Esophagus squamous epithelium (tissue), 4 donors: ENCODE measurements around the gene NDUFS1.

Experiments
- POLR2A ChIP-seq, 4 donors: fragments of 450-650 bp; IDR thresholded peaks; one replicate each; pipeline ENCODE4 v1.6.1; 2017; ENCODE audit warnings: antibody characterized with exemption in 4 of 4, mild to moderate bottlenecking in 4 of 4, moderate library complexity in 3 of 4
- TF ChIP-seq, protein P1 (sequence below), 6 experiments: fragments of 450-650 bp in 4 of 6; fragments of 200-600 bp in 2 of 6; sonication (generic) in 2 of 6; IDR thresholded peaks; one replicate each; pipeline ENCODE4 v1.5.1; 2016 to 2019; ENCODE audit warnings: antibody characterized with exemption in 6 of 6, mild to moderate bottlenecking in 4 of 6, moderate library complexity in 4 of 6

DNA sequence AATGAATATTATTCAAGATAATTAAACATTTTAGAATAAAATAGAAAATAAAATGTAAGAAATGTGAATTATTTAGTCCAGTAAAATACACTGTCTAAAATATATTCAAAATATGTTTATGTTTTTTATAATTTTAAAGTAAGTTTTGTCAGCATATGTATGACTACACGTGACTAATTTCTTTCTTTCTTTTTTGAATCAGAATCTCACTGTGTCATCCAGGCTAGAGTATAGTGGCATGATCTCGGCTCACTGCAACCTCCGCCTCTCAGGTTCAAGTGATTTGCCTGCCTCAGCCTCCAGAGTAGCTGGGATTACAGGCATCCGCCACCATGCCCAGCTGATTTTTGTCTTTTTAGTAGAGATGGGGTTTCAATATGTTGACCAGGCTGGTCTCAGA lies 54.2 kb downstream of the NDUFS1 start:
- TF ChIP-seq, protein P1, sequence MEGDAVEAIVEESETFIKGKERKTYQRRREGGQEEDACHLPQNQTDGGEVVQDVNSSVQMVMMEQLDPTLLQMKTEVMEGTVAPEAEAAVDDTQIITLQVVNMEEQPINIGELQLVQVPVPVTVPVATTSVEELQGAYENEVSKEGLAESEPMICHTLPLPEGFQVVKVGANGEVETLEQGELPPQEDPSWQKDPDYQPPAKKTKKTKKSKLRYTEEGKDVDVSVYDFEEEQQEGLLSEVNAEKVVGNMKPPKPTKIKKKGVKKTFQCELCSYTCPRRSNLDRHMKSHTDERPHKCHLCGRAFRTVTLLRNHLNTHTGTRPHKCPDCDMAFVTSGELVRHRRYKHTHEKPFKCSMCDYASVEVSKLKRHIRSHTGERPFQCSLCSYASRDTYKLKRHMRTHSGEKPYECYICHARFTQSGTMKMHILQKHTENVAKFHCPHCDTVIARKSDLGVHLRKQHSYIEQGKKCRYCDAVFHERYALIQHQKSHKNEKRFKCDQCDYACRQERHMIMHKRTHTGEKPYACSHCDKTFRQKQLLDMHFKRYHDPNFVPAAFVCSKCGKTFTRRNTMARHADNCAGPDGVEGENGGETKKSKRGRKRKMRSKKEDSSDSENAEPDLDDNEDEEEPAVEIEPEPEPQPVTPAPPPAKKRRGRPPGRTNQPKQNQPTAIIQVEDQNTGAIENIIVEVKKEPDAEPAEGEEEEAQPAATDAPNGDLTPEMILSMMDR (IDR thresholded peaks at IDR 0.05): no peak
- no peak for TF ChIP-seq POLR2A (IDR thresholded peaks at IDR 0.05)
